ENCODE measurements around the gene ABLIM1. TPM values are rescaled to one million over a fixed set of nuclear protein-coding genes. Genes with fewer than 3 reads are reported as not detected.
A peak's percentile ranks its signal among the peaks of the same experiment; 100 is the strongest.

ABLIM1 gene
- total RNA-seq, 1 experiment from 2014 or later, result 274 TPM

GRCh38 chr10:114397651-114398145 lies 260.4 kb downstream of the ABLIM1 start:
- H3K4me3 ChIP-seq (ENCODE audit: low read depth in 2 of 2, low read length in 2 of 2), result no peak overlapping the region
- ATAC-seq (peak; percentile 42), DNase-seq (ENCODE audit: low read depth, low spot score) (no peak)
- in situ Hi-C loops (cut with HindIII; ENCODE audit: low pct_unique_long_range_greater_than_20kb, low sequenced_read_pairs) (no loop called here), intact Hi-C loops (cut with micrococcal nuclease; ENCODE audit: unreplicated experiment) (no loop called here)
- H3K27me3 ChIP-seq (ENCODE audit: control insufficient read depth, insufficient read depth, low read length), result no peaks in the 10 kb centered on the region
- no peaks in the 10 kb centered on the region for H3K9me3 ChIP-seq (ENCODE audit: control insufficient read depth, insufficient read depth, low read depth, low read length)
- BruUV-seq (replicated peaks), result no TSS peak
- H3K27ac ChIP-seq (ENCODE audit: low read length), result peak overlapping the region; percentile 95
- POLR2A ChIA-PET, result no interaction called here
- CTCF ChIA-PET, result interaction anchor here (1.1 kb wide), 1 partner anchor 94 kb away, joined by 3 read pairs; no protein-coding TSS in a partner anchor
- peaks cover 100% of the 10 kb centered on the region for H3K4me1 ChIP-seq (ENCODE audit: control insufficient read depth, insufficient read depth, low read length)
- no peaks in the 10 kb centered on the region for H3K36me3 ChIP-seq (ENCODE audit: control insufficient read depth, insufficient read depth, low read length)
- TF ChIP-seq TCF7L2 (IDR thresholded peaks at IDR 0.05; ENCODE audit: low read depth, low read length) (peak; percentile 72), POLR2AphosphoS5 (IDR thresholded peaks at IDR 0.05; ENCODE audit: low read depth, low read length) (no peak), CTCF (IDR thresholded peaks at IDR 0.05) (peak; percentile 35; the same call in 1 of the 2 replicates)

- no peak for ATAC-seq
- intact Hi-C loops (cut with micrococcal nuclease; ENCODE audit: unreplicated experiment) (no loop called here), in situ Hi-C loops (cut with HindIII; ENCODE audit: low pct_unique_long_range_greater_than_20kb, low sequenced_read_pairs) (no loop called here)
- no peak for DNase-seq (ENCODE audit: low read depth, low spot score)
- Histone ChIP-seq H3K27me3 (ENCODE audit: control insufficient read depth, insufficient read depth, low read length) (no peaks in the 10 kb centered on the region), H3K27ac (ENCODE audit: low read length) (peak overlapping the region; percentile 19; the same call in 1 of the 2 replicates), H3K4me3 (ENCODE audit: low read depth in 2 of 2, low read length in 2 of 2) (no peak overlapping the region), H3K4me1 (ENCODE audit: control insufficient read depth, insufficient read depth, low read length) (peaks cover 100% of the 10 kb centered on the region), H3K36me3 (ENCODE audit: control insufficient read depth, insufficient read depth, low read length) (no peaks in the 10 kb centered on the region), H3K9me3 (ENCODE audit: control insufficient read depth, insufficient read depth, low read depth, low read length) (no peaks in the 10 kb centered on the region)
- no TSS peak for BruUV-seq (replicated peaks)
- ChIA-PET CTCF (interaction anchor here (0.7 to 0.9 kb wide), 2 partner anchors 90 to 135 kb away, joined by 3 to 4 read pairs; no protein-coding TSS in a partner anchor), POLR2A (no interaction called here)
- 0 out of 2 replicates have a peak, but pooled peaks have one; percentile 6 for TF ChIP-seq CTCF (IDR thresholded peaks at IDR 0.05)
- no peak for TF ChIP-seq SIN3A (IDR thresholded peaks at IDR 0.05; ENCODE audit: borderline replicate concordance, insufficient read depth, low read depth, low read length)
Measured at GRCh38 chr10:114396464-114396863, 261.6 kb downstream of the ABLIM1 start.

- intact Hi-C loops (cut with micrococcal nuclease; ENCODE audit: unreplicated experiment), result no loop called here
- no peaks in the 10 kb centered on the region for H3K27me3 ChIP-seq (ENCODE audit: control insufficient read depth, insufficient read depth, low read length)
- no peak for ATAC-seq
- DNase-seq (ENCODE audit: low read depth, low spot score), result no peak
- H3K36me3 ChIP-seq (ENCODE audit: control insufficient read depth, insufficient read depth, low read length), result no peaks in the 10 kb centered on the region
- TF ChIP-seq POLR2AphosphoS5 (IDR thresholded peaks at IDR 0.05; ENCODE audit: low read depth, low read length) (no peak), SIN3A (IDR thresholded peaks at IDR 0.05; ENCODE audit: borderline replicate concordance, insufficient read depth, low read depth, low read length) (no peak), REST (IDR thresholded peaks at IDR 0.05; ENCODE audit: insufficient read depth in 1 of 2, low read depth in 2 of 2, low read length in 1 of 2) (no peak), CTCF (IDR thresholded peaks at IDR 0.05) (no peak)
- H3K27ac ChIP-seq (ENCODE audit: low read length), result no peak overlapping the region
- POLR2A ChIA-PET, result no interaction called here
- no peaks in the 10 kb centered on the region for H3K9me3 ChIP-seq (ENCODE audit: control insufficient read depth, insufficient read depth, low read depth, low read length)
- in situ Hi-C loops (cut with HindIII; ENCODE audit: low pct_unique_long_range_greater_than_20kb, low sequenced_read_pairs), result no loop called here
- no TSS peak for BruUV-seq (replicated peaks)
- CTCF ChIA-PET, result no interaction called here
- H3K4me3 ChIP-seq (ENCODE audit: low read depth in 2 of 2, low read length in 2 of 2), result no peak overlapping the region
- H3K4me1 ChIP-seq (ENCODE audit: control insufficient read depth, insufficient read depth, low read length), result peaks cover 97% of the 10 kb centered on the region
Measured at GRCh38 chr10:114395366-114396022, 262.6 kb downstream of the ABLIM1 start.

Measured in Panc1 (cell line).